ENCODE results near the gene TIMMDC1. TPM values are rescaled to one million over a fixed set of nuclear protein-coding genes. Genes with fewer than 3 reads are reported as not detected.

TIMMDC1 gene
- total RNA-seq, 4 donors from 2014 or later = 57.9 to 104 (median 75.7) TPM

GRCh38 chr3:119463171-119464169 lies 34.9 kb upstream of the TIMMDC1 start, which contains the start of gene TMEM39A:
TMEM39A (minus strand) TSS chr3:119463615; CDS start chr3:119462074, 1,541 bp downstream.
- peaks cover 0 to 43% (median 20%) of the 10 kb centered on the region in 4 donors for H3K4me1 ChIP-seq
- H3K9me3 ChIP-seq = no peaks in the 10 kb centered on the region
- TF ChIP-seq POLR2A (IDR thresholded peaks at IDR 0.05) (peak; percentile 89 to 90), EP300 (IDR thresholded peaks at IDR 0.05) (peak; percentile 95 to 99), CTCF (IDR thresholded peaks at IDR 0.05) (peak in 3 of 5 experiments; percentile 14 to 70 (median 67))
- peaks cover 0 to 30% (median 0%) of the 10 kb centered on the region in 3 donors for H3K36me3 ChIP-seq
- peak within 1 kb of the TSS; percentile 70 to 97 (median 81) for H3K4me3 ChIP-seq
- WGBS, 2 donors = 5 to 6% methylated on average over 42 to 51 of the region's 51 CpGs
- peak; percentile 99 to 100 for DNase-seq (ENCODE audit: low spot score in 2 of 2)
- peak within 1 kb of the TSS; percentile 67 to 93 (median 86) for H3K27ac ChIP-seq
- H3K27me3 ChIP-seq = no peaks in the 10 kb centered on the region

GRCh38 chr3:119468041-119468440 lies 30.3 kb upstream of the TIMMDC1 start:
- Histone ChIP-seq H3K36me3 (peaks cover 0 to 20% (median 0%) of the 10 kb centered on the region in 3 donors), H3K4me3 (peak overlapping the region in 1 of 4 donors; percentile 90), H3K27me3 (no peaks in the 10 kb centered on the region), H3K9me3 (no peaks in the 10 kb centered on the region), H3K4me1 (peaks cover 0 to 28% (median 18%) of the 10 kb centered on the region in 4 donors), H3K27ac (peak overlapping the region in 2 of 4 donors; percentile 82 to 88)
- 89 to 93% methylated on average over 2 of the region's 2 CpGs for WGBS, 2 donors
- TF ChIP-seq CTCF (IDR thresholded peaks at IDR 0.05) (no peak), EP300 (IDR thresholded peaks at IDR 0.05) (no peak), POLR2A (IDR thresholded peaks at IDR 0.05) (no peak)
- DNase-seq (ENCODE audit: low spot score in 2 of 2) = no peak

- Histone ChIP-seq H3K36me3 (peaks cover 0 to 34% (median 0%) of the 10 kb centered on the region in 3 donors), H3K4me3 (peak overlapping the region; percentile 62 to 96 (median 92)), H3K27ac (peak overlapping the region in 3 of 4 donors; percentile 74 to 88 (median 82)), H3K9me3 (no peaks in the 10 kb centered on the region), H3K27me3 (no peaks in the 10 kb centered on the region), H3K4me1 (peaks cover 0 to 23% (median 14%) of the 10 kb centered on the region in 4 donors)
- TF ChIP-seq EP300 (IDR thresholded peaks at IDR 0.05) (no peak), CTCF (IDR thresholded peaks at IDR 0.05) (no peak), POLR2A (IDR thresholded peaks at IDR 0.05) (no peak)
- 12 to 13% methylated on average over 16 of the region's 16 CpGs for WGBS, 2 donors
- no peak for DNase-seq (ENCODE audit: low spot score in 2 of 2)
Observed at GRCh38 chr3:119469418-119470189, 28.7 kb upstream of the TIMMDC1 start.

- DNase-seq (ENCODE audit: low spot score in 2 of 2) = no peak
- no peak overlapping the region for H3K4me3 ChIP-seq
- peaks cover 0 to 23% (median 14%) of the 10 kb centered on the region in 4 donors for H3K4me1 ChIP-seq
- peak overlapping the region in 1 of 4 donors; percentile 7 for H3K27ac ChIP-seq
- no peaks in the 10 kb centered on the region for H3K27me3 ChIP-seq
- peaks cover 0 to 44% (median 0%) of the 10 kb centered on the region in 3 donors for H3K36me3 ChIP-seq
- no peak for TF ChIP-seq POLR2A (IDR thresholded peaks at IDR 0.05)
- no peak for TF ChIP-seq CTCF (IDR thresholded peaks at IDR 0.05)
- TF ChIP-seq EP300 (IDR thresholded peaks at IDR 0.05) = no peak
- H3K9me3 ChIP-seq = no peaks in the 10 kb centered on the region
- 92 to 93% methylated on average over 6 of the region's 6 CpGs for WGBS, 2 donors
Observed at GRCh38 chr3:119470866-119471265, 27.5 kb upstream of the TIMMDC1 start.
